ENCODE results near the gene MBTPS2.

The MBTPS2 gene

DNA sequence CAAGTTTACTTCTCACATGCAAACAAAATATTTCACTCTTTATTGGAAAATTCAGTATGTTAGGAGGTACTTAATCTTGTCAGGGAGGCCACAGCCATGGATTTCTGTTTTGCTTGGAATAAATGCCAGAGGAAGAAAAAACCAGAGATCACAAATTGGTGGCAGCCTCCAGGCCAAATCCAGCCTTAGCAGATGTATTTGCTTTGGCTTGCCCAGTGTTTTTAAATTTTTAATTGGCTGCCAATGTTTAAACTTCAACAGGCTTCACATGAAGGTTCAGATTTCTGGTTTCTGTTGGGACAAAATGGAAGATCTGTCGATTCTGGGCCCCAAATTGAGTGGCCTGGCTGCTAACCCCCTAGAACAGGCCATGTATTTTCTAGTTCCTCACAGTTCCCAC lies 35.6 kb downstream of the MBTPS2 start:
- no peaks in the 10 kb centered on the region for H3K27me3 ChIP-seq (ENCODE audit: control insufficient read depth, low read length)
- no peak overlapping the region for H3K4me3 ChIP-seq (ENCODE audit: low read length)
- no peaks in the 10 kb centered on the region for H3K36me3 ChIP-seq (ENCODE audit: control insufficient read depth, low read length)
- no peak overlapping the region for H3K4me2 ChIP-seq (ENCODE audit: low read length)
- H4K20me1 ChIP-seq (ENCODE audit: control insufficient read depth, insufficient read depth, low read depth, low read length): no peaks in the 10 kb centered on the region
- no peaks in the 10 kb centered on the region for H3K79me2 ChIP-seq (ENCODE audit: control insufficient read depth, low read length)
- no peaks in the 10 kb centered on the region for H3K9me2 ChIP-seq (replicated peaks; ENCODE audit: control insufficient read depth, low read length)
- TF ChIP-seq, protein P1, sequence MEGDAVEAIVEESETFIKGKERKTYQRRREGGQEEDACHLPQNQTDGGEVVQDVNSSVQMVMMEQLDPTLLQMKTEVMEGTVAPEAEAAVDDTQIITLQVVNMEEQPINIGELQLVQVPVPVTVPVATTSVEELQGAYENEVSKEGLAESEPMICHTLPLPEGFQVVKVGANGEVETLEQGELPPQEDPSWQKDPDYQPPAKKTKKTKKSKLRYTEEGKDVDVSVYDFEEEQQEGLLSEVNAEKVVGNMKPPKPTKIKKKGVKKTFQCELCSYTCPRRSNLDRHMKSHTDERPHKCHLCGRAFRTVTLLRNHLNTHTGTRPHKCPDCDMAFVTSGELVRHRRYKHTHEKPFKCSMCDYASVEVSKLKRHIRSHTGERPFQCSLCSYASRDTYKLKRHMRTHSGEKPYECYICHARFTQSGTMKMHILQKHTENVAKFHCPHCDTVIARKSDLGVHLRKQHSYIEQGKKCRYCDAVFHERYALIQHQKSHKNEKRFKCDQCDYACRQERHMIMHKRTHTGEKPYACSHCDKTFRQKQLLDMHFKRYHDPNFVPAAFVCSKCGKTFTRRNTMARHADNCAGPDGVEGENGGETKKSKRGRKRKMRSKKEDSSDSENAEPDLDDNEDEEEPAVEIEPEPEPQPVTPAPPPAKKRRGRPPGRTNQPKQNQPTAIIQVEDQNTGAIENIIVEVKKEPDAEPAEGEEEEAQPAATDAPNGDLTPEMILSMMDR (IDR thresholded peaks at IDR 0.05; ENCODE audit: low read depth, low read length, poor library complexity, severe bottlenecking): no peak
- TF ChIP-seq EZH2phosphoT487 (IDR thresholded peaks at IDR 0.05; ENCODE audit: borderline replicate concordance, low read length): no peak
- no peaks in the 10 kb centered on the region for H3F3A ChIP-seq (ENCODE audit: control insufficient read depth, insufficient read depth)
- no peaks in the 10 kb centered on the region for H3K4me1 ChIP-seq (ENCODE audit: control insufficient read depth, low read length)
- no peaks in the 10 kb centered on the region for H3K9me3 ChIP-seq (ENCODE audit: control insufficient read depth, insufficient read depth, low read length)
- H3K27ac ChIP-seq (ENCODE audit: low read depth, low read length): no peak overlapping the region

DNA sequence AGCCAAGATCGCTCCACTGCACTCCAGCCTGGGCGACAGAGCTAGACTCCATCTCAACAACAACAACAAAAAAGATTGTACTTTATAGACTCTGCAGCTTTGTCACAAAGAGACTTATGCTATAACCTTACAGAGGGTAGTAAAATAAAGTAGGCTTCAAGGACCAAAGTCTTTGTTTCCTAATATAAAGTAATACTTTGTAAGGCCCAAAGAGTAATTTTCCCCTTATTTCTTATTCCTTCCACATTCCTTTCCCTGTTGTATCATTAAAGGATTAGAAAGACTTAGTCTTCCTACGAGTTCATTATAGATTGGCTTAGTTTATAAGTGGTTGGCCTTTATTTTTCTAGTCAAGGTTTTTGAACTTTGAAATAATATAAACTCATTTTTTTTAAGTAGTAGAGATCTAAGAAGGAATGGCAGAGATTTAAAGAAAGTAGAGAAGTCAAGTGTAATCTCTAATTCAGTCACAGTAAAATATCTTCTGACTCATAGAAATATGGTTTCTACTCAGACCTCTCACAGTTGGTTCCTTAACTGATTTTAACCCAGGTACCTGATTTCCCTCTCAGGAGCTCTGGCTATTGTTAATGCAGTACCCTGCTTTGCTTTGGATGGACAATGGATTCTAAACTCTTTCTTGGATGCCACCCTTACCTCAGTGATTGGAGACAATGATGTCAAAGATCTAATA lies 42.6 kb downstream of the MBTPS2 start:
- Histone ChIP-seq H3K27ac (ENCODE audit: low read depth, low read length) (no peak overlapping the region), H3K9me3 (ENCODE audit: control insufficient read depth, insufficient read depth, low read length) (no peaks in the 10 kb centered on the region), H3K27me3 (ENCODE audit: control insufficient read depth, low read length) (no peaks in the 10 kb centered on the region), H4K20me1 (ENCODE audit: control insufficient read depth, insufficient read depth, low read depth, low read length) (no peaks in the 10 kb centered on the region), H3K79me2 (ENCODE audit: control insufficient read depth, low read length) (no peaks in the 10 kb centered on the region), H3K4me2 (ENCODE audit: low read length) (no peak overlapping the region), H3K4me1 (ENCODE audit: control insufficient read depth, low read length) (no peaks in the 10 kb centered on the region), H3K36me3 (ENCODE audit: control insufficient read depth, low read length) (peaks cover 2% of the 10 kb centered on the region; the same call in 1 of the 2 replicates), H3K9me2 (replicated peaks; ENCODE audit: control insufficient read depth, low read length) (no peaks in the 10 kb centered on the region), H3F3A (ENCODE audit: control insufficient read depth, insufficient read depth) (no peaks in the 10 kb centered on the region), H3K4me3 (ENCODE audit: low read length) (no peak overlapping the region)
- TF ChIP-seq EZH2phosphoT487 (IDR thresholded peaks at IDR 0.05; ENCODE audit: borderline replicate concordance, low read length): no peak
- TF ChIP-seq, protein P1 (IDR thresholded peaks at IDR 0.05; ENCODE audit: low read depth, low read length, poor library complexity, severe bottlenecking): no peak

DNA sequence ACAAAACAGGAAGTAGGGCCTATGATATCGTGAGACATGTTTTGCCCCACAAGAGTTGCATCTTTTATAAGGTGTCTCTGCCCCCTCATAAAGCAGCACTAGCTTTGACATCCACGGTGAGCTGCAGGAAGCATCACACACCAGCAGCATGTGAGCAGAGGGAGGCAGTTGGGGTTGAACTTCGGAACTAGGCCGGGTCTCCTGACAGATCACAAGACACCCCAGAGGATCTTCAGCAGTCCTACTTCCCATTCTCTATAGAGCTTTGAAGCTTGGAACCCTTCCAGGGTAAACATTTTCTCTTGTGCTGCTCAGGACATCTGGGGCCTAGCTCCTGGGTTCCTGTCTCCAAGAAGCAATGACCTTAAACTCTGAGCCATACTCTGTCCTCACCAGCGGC lies 43.8 kb downstream of the MBTPS2 start:
- H3K4me2 ChIP-seq (ENCODE audit: low read length): no peak overlapping the region
- no peaks in the 10 kb centered on the region for H3K4me1 ChIP-seq (ENCODE audit: control insufficient read depth, low read length)

More for the DNA sequence above, 43.8 kb downstream of the MBTPS2 start:
- Histone ChIP-seq H3K79me2 (ENCODE audit: control insufficient read depth, low read length) (no peaks in the 10 kb centered on the region), H3K36me3 (ENCODE audit: control insufficient read depth, low read length) (peaks cover 2% of the 10 kb centered on the region; the same call in 1 of the 2 replicates), H4K20me1 (ENCODE audit: control insufficient read depth, insufficient read depth, low read depth, low read length) (no peaks in the 10 kb centered on the region), H3F3A (ENCODE audit: control insufficient read depth, insufficient read depth) (no peaks in the 10 kb centered on the region), H3K4me3 (ENCODE audit: low read length) (no peak overlapping the region), H3K9me3 (ENCODE audit: control insufficient read depth, insufficient read depth, low read length) (no peaks in the 10 kb centered on the region), H3K9me2 (replicated peaks; ENCODE audit: control insufficient read depth, low read length) (no peaks in the 10 kb centered on the region), H3K27ac (ENCODE audit: low read depth, low read length) (no peak overlapping the region), H3K27me3 (ENCODE audit: control insufficient read depth, low read length) (no peaks in the 10 kb centered on the region)
- TF ChIP-seq, protein P1 (IDR thresholded peaks at IDR 0.05; ENCODE audit: low read depth, low read length, poor library complexity, severe bottlenecking): no peak
- no peak for TF ChIP-seq EZH2phosphoT487 (IDR thresholded peaks at IDR 0.05; ENCODE audit: borderline replicate concordance, low read length)

Data from DOHH2 (cell line).